Keratinocyte (primary cell): ENCODE measurements around the gene PCTP.

Experiments used
- CTCF ChIP-seq, 3 experiments: IDR thresholded peaks in 1 of 3; conservative IDR thresholded peaks in 1 of 3; optimal IDR thresholded peaks in 1 of 3; 2 replicates in 2 of 3; 3 replicates in 1 of 3; pipeline versions ENCODE3 to v1.5.1; 2011; ENCODE audit warnings: low read length in 3 of 3, mild to moderate bottlenecking in 3 of 3, moderate library complexity in 2 of 3, control low read depth in 1 of 3, inconsistent platforms in 1 of 3; ENCODE audit not compliant: insufficient read depth in 2 of 3; ENCODE audit errors: extremely low read depth in 1 of 3
- EZH2 ChIP-seq: IDR thresholded peaks from one replicate; pipeline ENCODE4 v1.6.1; 2012; ENCODE audit warnings: inconsistent platforms, mild to moderate bottlenecking, low read length, moderate library complexity

- TF ChIP-seq CTCF (optimal IDR thresholded peaks at IDR 0.05 in 1 of 3, IDR thresholded peaks at IDR 0.05 in 1 of 3, conservative IDR thresholded peaks at IDR 0.05 in 1 of 3; ENCODE audit: extremely low read depth in 1 of 3, insufficient read depth in 2 of 3, low read length in 3 of 3) (no peak), EZH2 (no peak)
These were observed 24.4 kb upstream of the PCTP start for GRCh38 chr17:55726440-55726839.
